Measurements from ENCODE around the gene ACOXL. TPM values are rescaled to one million over a fixed set of nuclear protein-coding genes. Genes with fewer than 3 reads are reported as not detected.

The ACOXL gene
- total and polyA plus RNA-seq, 9 of the 15 experiments (the other 6 are each of a cell fraction or from before 2014, with no cell fraction given), result 0.31 to 0.56 TPM; not detected in 7

- TF ChIP-seq E2F4 (CRISPR knock-in tag; IDR thresholded peaks at IDR 0.05; ENCODE audit: low read depth), result no peak
Measured at GRCh38 chr2:111122631-111123421, 390.5 kb downstream of the ACOXL start (continued).

- H3K4me3 ChIP-seq, result no peak overlapping the region
- TSS peak; percentile 18 for BruUV-seq (replicated peaks)
- intact Hi-C loops (cut with micrococcal nuclease), result no loop called here
- H3K27ac ChIP-seq (ENCODE audit: extremely low read depth, low read depth, low read length), result no peak overlapping the region
- H3K9me1 ChIP-seq (ENCODE audit: control insufficient read depth, insufficient read depth, low read length), result no peaks in the 10 kb centered on the region
- 96% methylated on average over 7 of the region's 7 CpGs for WGBS (ENCODE audit: insufficient coverage, low coverage, missing lambda C conversion rate)
- no peak for FAIRE-seq
- no peak overlapping the region for H3K4me2 ChIP-seq (ENCODE audit: insufficient read depth, low read length)
- peaks cover 49% of the 10 kb centered on the region for H3K79me2 ChIP-seq (ENCODE audit: control insufficient read depth, insufficient read depth, low read length)
- in situ Hi-C loops (cut with MboI), result no loop called here
- ChIA-PET CTCF (ENCODE audit: low intra/inter-chr PET ratio) (interaction anchor here (0.7 kb wide), 1 partner anchor 309 kb away, joined by 4 read pairs; no protein-coding TSS in a partner anchor), POLR2A (interaction anchor here (0.6 to 2.5 kb wide), 3 partner anchors 9 to 80 kb away, joined by 3 to 9 read pairs (median 3); no protein-coding TSS in a partner anchor)
- no peak for ATAC-seq
- H3K9me3 ChIP-seq (replicated peaks; ENCODE audit: control insufficient read depth, insufficient read depth, low read depth, low read length), result no peaks in the 10 kb centered on the region
- peaks cover 10% of the 10 kb centered on the region for H4K20me1 ChIP-seq (replicated peaks; ENCODE audit: control insufficient read depth, insufficient read depth, low read length)
- H3K36me3 ChIP-seq (ENCODE audit: control insufficient read depth, insufficient read depth, low read length), result peaks cover 50% of the 10 kb centered on the region
- no peak overlapping the region for H2AFZ ChIP-seq (ENCODE audit: low read depth, low read length)
- TF ChIP-seq ZNF589 (CRISPR knock-in tag; IDR thresholded peaks at IDR 0.05; ENCODE audit: low read depth) (no peak), PURB (CRISPR knock-in tag; IDR thresholded peaks at IDR 0.05; ENCODE audit: low read depth) (no peak), DPF2 (IDR thresholded peaks at IDR 0.05) (no peak), STAT5B (CRISPR knock-in tag; IDR thresholded peaks at IDR 0.05) (no peak), POLR2A (conservative IDR thresholded peaks at IDR 0.05) (no peak), POLR2H (tag; IDR thresholded peaks at IDR 0.05; ENCODE audit: low read depth) (no peak)
- DNase-seq (ENCODE audit: extremely low read depth in 1 of 4, low spot score in 3 of 4), result no peak
- peak overlapping the region in 1 of 2 experiments; percentile 65; a peak in 2 of 4 replicates for H3K9ac ChIP-seq (ENCODE audit: insufficient read depth in 1 of 2, low read depth in 2 of 2, low read length in 2 of 2)
- H3K4me1 ChIP-seq (replicated peaks in 1 of 2; ENCODE audit: control insufficient read depth in 2 of 2, insufficient read depth in 2 of 2, low read length in 2 of 2), result peaks cover 4 to 40% of the 10 kb centered on the region in 2 experiments; a peak in 4 of 5 replicates
- H3K27me3 ChIP-seq (ENCODE audit: control insufficient read depth in 2 of 2, insufficient read depth in 2 of 2, low read length in 2 of 2), result no peaks in the 10 kb centered on the region
Measured at GRCh38 chr2:111123751-111124150, 391.4 kb downstream of the ACOXL start.

Measured in K562 (cell line).